HepG2 (cell line): ENCODE data around the gene GPR15. TPM values are rescaled to one million over a fixed set of nuclear protein-coding genes. Genes with fewer than 3 reads are reported as not detected.

Experiments
- CREM ChIP-seq, 2 experiments: sonication (generic) in 1 of 2; formaldehyde crosslinking in 1 of 2; IDR thresholded peaks; 2 replicates each; pipeline versions ENCODE4 v1.4.0 to v1.6.1; 2016 to 2020; ENCODE audit warnings: antibody characterized with exemption in 1 of 2, mild to moderate bottlenecking in 1 of 2, missing genetic modification reagents in 1 of 2
- DNMT3B ChIP-seq: conservative IDR thresholded peaks from 2 replicates; pipeline ENCODE4 v1.6.1; 2016; ENCODE audit warnings: missing biosample characterization, control low read depth
- DPF2 ChIP-seq: sonication (generic); formaldehyde crosslinking; IDR thresholded peaks from 2 replicates; pipeline ENCODE4 v1.4.0; 2020; ENCODE audit warnings: mild to moderate bottlenecking, low read depth, missing genetic modification reagents, borderline replicate concordance
- KAT8 ChIP-seq: IDR thresholded peaks from 2 replicates; pipeline ENCODE4 v1.6.1; 2016; ENCODE audit warnings: missing genetic modification reagents, missing compliant biosample characterization
- KMT2A ChIP-seq: sonication (generic); formaldehyde crosslinking; IDR thresholded peaks from 2 replicates; pipeline ENCODE4 v1.4.0; 2020; ENCODE audit warnings: missing genetic modification reagents
- MAFG ChIP-seq: sonication (generic); formaldehyde crosslinking; IDR thresholded peaks from 2 replicates; pipeline ENCODE4 v1.5.1; 2020; ENCODE audit warnings: mild to moderate bottlenecking, missing genetic modification reagents
- MEIS1 ChIP-seq: sonication (generic); formaldehyde crosslinking; IDR thresholded peaks from 2 replicates; pipeline ENCODE4 v1.9.0; 2021; ENCODE audit warnings: mild to moderate bottlenecking, missing genetic modification reagents, moderate library complexity, borderline replicate concordance
- PAWR ChIP-seq: sonication (generic); formaldehyde crosslinking; IDR thresholded peaks from 2 replicates; pipeline ENCODE4 v1.4.0; 2020; ENCODE audit warnings: missing genetic modification reagents, mild to moderate bottlenecking, borderline replicate concordance
- SALL2 ChIP-seq: sonication (generic); formaldehyde crosslinking; IDR thresholded peaks from 2 replicates; pipeline ENCODE4 v1.8.1; 2023; ENCODE audit warnings: mild to moderate bottlenecking, missing genetic modification reagents, inconsistent platforms
- SNAPC2 ChIP-seq: sonication (generic); formaldehyde crosslinking; IDR thresholded peaks from 2 replicates; pipeline ENCODE4 v1.8.1; 2022; ENCODE audit warnings: mild to moderate bottlenecking, missing genetic modification reagents
- SNAPC4 ChIP-seq: sonication (generic); formaldehyde crosslinking; IDR thresholded peaks from 2 replicates; pipeline ENCODE4 v1.4.0; 2020; ENCODE audit warnings: mild to moderate bottlenecking, missing genetic modification reagents
- SYNCRIP ChIP-seq: fragments of 200-400 bp; formaldehyde crosslinking; IDR thresholded peaks from 2 replicates; pipeline ENCODE4 v1.6.1; 2018; ENCODE audit warnings: mild to moderate bottlenecking, low read depth, low read length; ENCODE audit not compliant: insufficient read depth
- TCF7 ChIP-seq: sonication (generic); IDR thresholded peaks from 2 replicates; pipeline ENCODE4 v1.6.1; 2016; ENCODE audit warnings: antibody characterized with exemption, low read depth
- USF2 ChIP-seq, 2 experiments: sonication (generic) in 1 of 2; formaldehyde crosslinking in 1 of 2; IDR thresholded peaks; 2 replicates each; pipeline versions ENCODE4 v1.5.1 to v1.6.1; 2011 to 2020; ENCODE audit warnings: borderline replicate concordance in 1 of 2, low read depth in 1 of 2, low read length in 1 of 2, mild to moderate bottlenecking in 1 of 2, missing genetic modification reagents in 1 of 2, moderate library complexity in 1 of 2
- ZNF430 ChIP-seq: sonication (generic); formaldehyde crosslinking; IDR thresholded peaks from 2 replicates; pipeline ENCODE4 v1.9.0; 2021; ENCODE audit warnings: mild to moderate bottlenecking, missing genetic modification reagents
- ZNF552 ChIP-seq: sonication (generic); formaldehyde crosslinking; IDR thresholded peaks from 2 replicates; pipeline ENCODE4 v1.9.0; 2022; ENCODE audit warnings: missing genetic modification reagents, mild to moderate bottlenecking, borderline replicate concordance
- ZNF75D ChIP-seq: sonication (generic); formaldehyde crosslinking; IDR thresholded peaks from 2 replicates; pipeline ENCODE4 v1.8.1; 2023; ENCODE audit warnings: missing genetic modification reagents, mild to moderate bottlenecking, borderline replicate concordance
- ZNF83 ChIP-seq: sonication (generic); formaldehyde crosslinking; IDR thresholded peaks from 2 replicates; pipeline ENCODE4 v1.4.0; 2020; ENCODE audit warnings: missing genetic modification reagents, mild to moderate bottlenecking, borderline replicate concordance
- ZNF839 ChIP-seq: sonication (generic); formaldehyde crosslinking; IDR thresholded peaks from 2 replicates; pipeline ENCODE4 v1.4.0; 2020; ENCODE audit warnings: missing genetic modification reagents, mild to moderate bottlenecking, borderline replicate concordance
- polyA plus RNA-seq, 8 experiments: library from polyadenylated mRNA; depleted of rRNA in 3 of 8; stranded (reverse) in 7 of 8; unstranded in 1 of 8; fragments of >200 nt; fragmentation: Illumina TruSeq in 4 of 8; extraction: Trizol in 4 of 8; gene quantifications; 2 replicates each; pipeline versions ENCODE4 v1.2.1 to v1.2.3, GENCODE V29; 2011 to 2016; ENCODE audit warnings: low read depth in 4 of 8, missing spikeins in 1 of 8, mixed read lengths in 1 of 8; ENCODE audit not compliant: insufficient read depth in 1 of 8
- total RNA-seq, 5 experiments: library from RNA; depleted of rRNA; stranded (reverse); fragments of >200 nt; fragmentation: Illumina TruSeq; extraction: Trizol; gene quantifications; 2 replicates each; pipeline ENCODE4 v1.2.3, GENCODE V29; 2016; ENCODE audit warnings: low read depth in 1 of 5
- TF ChIP-seq, protein P1 (sequence below): sonication (generic); formaldehyde crosslinking; IDR thresholded peaks from 2 replicates; pipeline ENCODE4 v1.5.1; 2020; ENCODE audit warnings: missing genetic modification reagents, mild to moderate bottlenecking, borderline replicate concordance

Gene GPR15
- total and polyA plus RNA-seq, 2 of the 13 experiments (the other 11 are each of a cell fraction or from before 2014, with no cell fraction given): not detected

- TF ChIP-seq SNAPC2 (CRISPR knock-in tag): no peak
- TF ChIP-seq KMT2A (CRISPR knock-in tag): 0 out of 2 replicates have a peak, but pooled peaks have one; percentile 66
- no peak for TF ChIP-seq SYNCRIP
- TF ChIP-seq ZNF552 (CRISPR knock-in tag): no peak; the same call in 1 of the 2 replicates
- no peak for TF ChIP-seq USF2 (IDR thresholded peaks at IDR 0.05; ENCODE audit: low read depth, low read length)
- no peak for TF ChIP-seq USF2 (CRISPR knock-in tag; IDR thresholded peaks at IDR 0.05; ENCODE audit: borderline replicate concordance)
- TF ChIP-seq CREM (IDR thresholded peaks at IDR 0.05): peak; percentile 89
- TF ChIP-seq CREM (CRISPR knock-in tag; IDR thresholded peaks at IDR 0.05): no peak
- TF ChIP-seq ZNF430 (CRISPR knock-in tag): no peak
- TF ChIP-seq ZNF75D (CRISPR knock-in tag): no peak
- no peak for TF ChIP-seq PAWR (CRISPR knock-in tag)
- TF ChIP-seq SNAPC4 (CRISPR knock-in tag): no peak
- TF ChIP-seq, protein P1, sequence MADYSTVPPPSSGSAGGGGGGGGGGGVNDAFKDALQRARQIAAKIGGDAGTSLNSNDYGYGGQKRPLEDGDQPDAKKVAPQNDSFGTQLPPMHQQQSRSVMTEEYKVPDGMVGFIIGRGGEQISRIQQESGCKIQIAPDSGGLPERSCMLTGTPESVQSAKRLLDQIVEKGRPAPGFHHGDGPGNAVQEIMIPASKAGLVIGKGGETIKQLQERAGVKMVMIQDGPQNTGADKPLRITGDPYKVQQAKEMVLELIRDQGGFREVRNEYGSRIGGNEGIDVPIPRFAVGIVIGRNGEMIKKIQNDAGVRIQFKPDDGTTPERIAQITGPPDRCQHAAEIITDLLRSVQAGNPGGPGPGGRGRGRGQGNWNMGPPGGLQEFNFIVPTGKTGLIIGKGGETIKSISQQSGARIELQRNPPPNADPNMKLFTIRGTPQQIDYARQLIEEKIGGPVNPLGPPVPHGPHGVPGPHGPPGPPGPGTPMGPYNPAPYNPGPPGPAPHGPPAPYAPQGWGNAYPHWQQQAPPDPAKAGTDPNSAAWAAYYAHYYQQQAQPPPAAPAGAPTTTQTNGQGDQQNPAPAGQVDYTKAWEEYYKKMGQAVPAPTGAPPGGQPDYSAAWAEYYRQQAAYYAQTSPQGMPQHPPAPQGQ (CRISPR knock-in tag): no peak
- no peak for TF ChIP-seq ZNF839 (CRISPR knock-in tag)
- no peak for TF ChIP-seq ZNF83 (CRISPR knock-in tag)
- TF ChIP-seq DPF2 (CRISPR knock-in tag): no peak
- no peak for TF ChIP-seq MAFG (CRISPR knock-in tag)
- no peak for TF ChIP-seq TCF7
- TF ChIP-seq SALL2 (CRISPR knock-in tag): no peak
- no peak for TF ChIP-seq DNMT3B (CRISPR knock-in tag)
- TF ChIP-seq KAT8 (CRISPR knock-in tag): peak; percentile 71
- 0 out of 2 replicates have a peak, but pooled peaks have one; percentile 20 for TF ChIP-seq MEIS1 (CRISPR knock-in tag)
Measured at GRCh38 chr3:98522544-98523281, 9.1 kb upstream of the GPR15 start, which contains the start of gene CLDND1 (continued).
